ENCODE results near the gene LDLRAD3. TPM values are rescaled to one million over a fixed set of nuclear protein-coding genes. Genes with fewer than 3 reads are reported as not detected.
"Not testable (repeated sequence)": the region's sequence is repeated elsewhere in the genome, so short reads cannot be mapped to it uniquely, and the experiment has no call there.

LDLRAD3 gene
- total RNA-seq, 3 donors from 2014 or later = 1.0 to 8.1 (median 2.0) TPM

GRCh38 chr11:35906681-35907080, 37.2 kb upstream of the LDLRAD3 start:
- peaks cover 11% of the 10 kb centered on the region for H3K9me3 ChIP-seq
- no peak overlapping the region for H3K4me3 ChIP-seq
- ATAC-seq (no peak), DNase-seq (no peak)
- no peaks in the 10 kb centered on the region for H3K36me3 ChIP-seq (ENCODE audit: low read depth)
- no peak for TF ChIP-seq CTCF (IDR thresholded peaks at IDR 0.05)
- H3K4me1 ChIP-seq (ENCODE audit: low read depth) = no peaks in the 10 kb centered on the region
- intact Hi-C loops (cut with DNase I, micrococcal nuclease) = no loop called here

GRCh38 chr11:35907648-35908431, 36.0 kb upstream of the LDLRAD3 start:
- H3K4me1 ChIP-seq (ENCODE audit: low read depth) = no peaks in the 10 kb centered on the region
- no peak overlapping the region for H3K4me3 ChIP-seq
- peak; percentile 86 for ATAC-seq
- H3K9me3 ChIP-seq = peaks cover 4% of the 10 kb centered on the region
- intact Hi-C loops (cut with DNase I, micrococcal nuclease) = no loop called here
- no peaks in the 10 kb centered on the region for H3K36me3 ChIP-seq (ENCODE audit: low read depth)
- DNase-seq = no peak
- TF ChIP-seq CTCF (IDR thresholded peaks at IDR 0.05) = no peak

- H3K9me3 ChIP-seq; intact Hi-C loops (cut with DNase I, micrococcal nuclease); H3K4me1 ChIP-seq (ENCODE audit: low read depth); H3K36me3 ChIP-seq (ENCODE audit: low read depth); H3K4me3 ChIP-seq; DNase-seq: not testable (repeated sequence)
- ATAC-seq = peak; percentile 57
Observed at GRCh38 chr11:35908432-35908771, 35.5 kb upstream of the LDLRAD3 start.

- ATAC-seq = no peak
- no peak for DNase-seq
- Histone ChIP-seq H3K36me3 (ENCODE audit: low read depth) (no peaks in the 10 kb centered on the region), H3K4me1 (ENCODE audit: low read depth) (no peaks in the 10 kb centered on the region), H3K9me3 (no peaks in the 10 kb centered on the region), H3K4me3 (no peak overlapping the region)
- TF ChIP-seq CTCF (IDR thresholded peaks at IDR 0.05) = no peak
- intact Hi-C loops (cut with DNase I, micrococcal nuclease) = no loop called here
Observed at GRCh38 chr11:35909511-35910265, 34.2 kb upstream of the LDLRAD3 start.

GRCh38 chr11:35911013-35911412, 32.8 kb upstream of the LDLRAD3 start:
- no peak for ATAC-seq
- intact Hi-C loops (cut with DNase I, micrococcal nuclease) = no loop called here
- Histone ChIP-seq H3K9me3 (no peaks in the 10 kb centered on the region), H3K4me1 (ENCODE audit: low read depth) (no peaks in the 10 kb centered on the region), H3K36me3 (ENCODE audit: low read depth) (no peaks in the 10 kb centered on the region), H3K4me3 (no peak overlapping the region)
- no peak for DNase-seq
- no peak for TF ChIP-seq CTCF (IDR thresholded peaks at IDR 0.05)

GRCh38 chr11:35911616-35912165, 32.2 kb upstream of the LDLRAD3 start:
- intact Hi-C loops (cut with DNase I, micrococcal nuclease) = no loop called here
- no peak for TF ChIP-seq CTCF (IDR thresholded peaks at IDR 0.05)
- ATAC-seq (no peak), DNase-seq (no peak)
- no peaks in the 10 kb centered on the region for H3K36me3 ChIP-seq (ENCODE audit: low read depth)
- no peaks in the 10 kb centered on the region for H3K9me3 ChIP-seq
- no peak overlapping the region for H3K4me3 ChIP-seq
- H3K4me1 ChIP-seq (ENCODE audit: low read depth) = no peaks in the 10 kb centered on the region

- ATAC-seq; DNase-seq; H3K36me3 ChIP-seq (ENCODE audit: low read depth); intact Hi-C loops (cut with DNase I, micrococcal nuclease); H3K4me1 ChIP-seq (ENCODE audit: low read depth); H3K9me3 ChIP-seq; H3K4me3 ChIP-seq: not testable (repeated sequence)
Observed at GRCh38 chr11:35912436-35912835, 31.4 kb upstream of the LDLRAD3 start.
